ENCODE results near the gene DUSP9.

DNA sequence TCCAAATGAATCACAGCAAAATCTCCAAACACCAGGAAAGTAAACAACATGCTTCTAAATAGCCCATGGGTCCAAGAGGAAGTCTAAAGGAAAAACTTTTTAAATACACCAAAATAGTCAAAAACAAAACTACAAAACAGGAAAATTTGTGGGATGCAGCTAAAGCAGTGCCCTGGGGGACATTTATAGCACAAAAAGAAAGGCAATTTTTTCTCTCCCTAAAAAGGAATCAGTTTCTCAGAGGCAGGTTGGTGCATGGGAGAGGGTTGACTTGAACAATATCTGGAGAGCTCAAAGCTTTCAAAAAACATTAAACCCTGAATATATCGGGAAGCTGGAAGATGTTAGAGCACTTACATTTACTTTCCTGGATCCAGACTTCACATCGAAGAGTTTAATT lies 15.7 kb upstream of the DUSP9 start:
- TF ChIP-seq, protein P1, sequence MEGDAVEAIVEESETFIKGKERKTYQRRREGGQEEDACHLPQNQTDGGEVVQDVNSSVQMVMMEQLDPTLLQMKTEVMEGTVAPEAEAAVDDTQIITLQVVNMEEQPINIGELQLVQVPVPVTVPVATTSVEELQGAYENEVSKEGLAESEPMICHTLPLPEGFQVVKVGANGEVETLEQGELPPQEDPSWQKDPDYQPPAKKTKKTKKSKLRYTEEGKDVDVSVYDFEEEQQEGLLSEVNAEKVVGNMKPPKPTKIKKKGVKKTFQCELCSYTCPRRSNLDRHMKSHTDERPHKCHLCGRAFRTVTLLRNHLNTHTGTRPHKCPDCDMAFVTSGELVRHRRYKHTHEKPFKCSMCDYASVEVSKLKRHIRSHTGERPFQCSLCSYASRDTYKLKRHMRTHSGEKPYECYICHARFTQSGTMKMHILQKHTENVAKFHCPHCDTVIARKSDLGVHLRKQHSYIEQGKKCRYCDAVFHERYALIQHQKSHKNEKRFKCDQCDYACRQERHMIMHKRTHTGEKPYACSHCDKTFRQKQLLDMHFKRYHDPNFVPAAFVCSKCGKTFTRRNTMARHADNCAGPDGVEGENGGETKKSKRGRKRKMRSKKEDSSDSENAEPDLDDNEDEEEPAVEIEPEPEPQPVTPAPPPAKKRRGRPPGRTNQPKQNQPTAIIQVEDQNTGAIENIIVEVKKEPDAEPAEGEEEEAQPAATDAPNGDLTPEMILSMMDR (IDR thresholded peaks at IDR 0.05; ENCODE audit: low read depth, low read length, poor library complexity, severe bottlenecking), result no peak
- no peak for TF ChIP-seq EZH2phosphoT487 (IDR thresholded peaks at IDR 0.05; ENCODE audit: borderline replicate concordance, low read length)

All from DOHH2 (cell line).